Left lung (tissue), 10 donors: Measurements from ENCODE around the gene SPRYD3. TPM values are rescaled to one million over a fixed set of nuclear protein-coding genes. Genes with fewer than 3 reads are reported as not detected.
A peak's percentile ranks its signal among the peaks of the same experiment; 100 is the strongest.

Source experiments
- ATAC-seq: fragments of 200-7000 bp; cut with Tn5 transposase; one replicate; pipeline ENCODE4 v1.9.1; 2020; ENCODE audit warnings: moderate library complexity
- DNase-seq, 4 donors: peaks; one replicate each; pipeline ENCODE4 v3.0.0-alpha.2; 2013 to 2020
- H3K27ac ChIP-seq, 2 donors: fragments of 200-600 bp; sonication (generic) in 1 of 2; one replicate each; pipeline versions ENCODE4 v1.5.0 to v1.8.0; 2020 to 2021
- H3K27me3 ChIP-seq, 2 donors: fragments of 200-600 bp; sonication (generic) in 1 of 2; one replicate each; pipeline versions ENCODE4 v1.5.0 to v1.8.0; 2020 to 2021
- H3K36me3 ChIP-seq, 2 donors: fragments of 200-600 bp; sonication (generic) in 1 of 2; one replicate each; pipeline versions ENCODE4 v1.5.0 to v1.8.0; 2020 to 2021
- H3K4me1 ChIP-seq, 2 donors: fragments of 200-600 bp; one replicate each; pipeline ENCODE4 v1.8.0; 2021
- H3K4me3 ChIP-seq, 2 donors: fragments of 200-600 bp; sonication (generic) in 1 of 2; one replicate each; pipeline versions ENCODE4 v1.5.0 to v1.8.0; 2020 to 2021; ENCODE audit warnings: mild to moderate bottlenecking in 1 of 2
- H3K9me3 ChIP-seq, 2 donors: fragments of 200-600 bp; sonication (generic) in 1 of 2; one replicate each; pipeline versions ENCODE4 v1.5.0 to v1.8.0; 2020 to 2021
- CTCF ChIP-seq, 2 donors: fragments of 200-600 bp; sonication (generic) in 1 of 2; IDR thresholded peaks; one replicate each; pipeline versions ENCODE4 v1.5.0 to v1.8.0; 2021; ENCODE audit warnings: antibody characterized with exemption in 2 of 2
- intact Hi-C, 2 donors: fragments of 100-400 bp; cut with DNase I; formaldehyde crosslinking; loops; one replicate each; pipeline versions ENCODE4 v1.11.2 to v1.14.2; 2022
- polyA plus RNA-seq, 6 donors: library from polyadenylated mRNA; unstranded; fragments of 120-200 nt; gene quantifications; one replicate each; pipeline ENCODE4 v1.2.1, GENCODE V29; 2013; ENCODE audit not compliant: insufficient read length in 6 of 6
- total RNA-seq, 2 donors: library from RNA; stranded (reverse); fragmentation: NEBNext Ultra II Directional; extraction: Animal tissue kit (Norgen Biotek cat#: 25700); gene quantifications; one replicate each; pipeline ENCODE4 v1.2.1, GENCODE V29; 2021
- donor health status: DM: no; HTN: yes; CAD: no.
- donor health status: DM: no; HTN: no; CAD: no.

The SPRYD3 gene
- total and polyA plus RNA-seq, 8 donors = 14.2 to 41.4 (median 18.1) TPM

- Histone ChIP-seq H3K36me3 (no peaks in the 10 kb centered on the region), H3K4me1 (peaks cover 11 to 47% of the 10 kb centered on the region in 2 donors), H3K9me3 (no peaks in the 10 kb centered on the region), H3K27ac (no peak overlapping the region), H3K27me3 (peaks cover 0 to 21% of the 10 kb centered on the region in 2 donors), H3K4me3 (no peak overlapping the region)
- intact Hi-C loops = no loop called here
- no peak for TF ChIP-seq CTCF (IDR thresholded peaks at IDR 0.05)
- ATAC-seq = no peak
- DNase-seq = peak in 1 of 4 donors; percentile 55
Measured at GRCh38 chr12:53101931-53102781, 23.0 kb upstream of the SPRYD3 start.

- no peak for ATAC-seq
Measured at GRCh38 chr12:53101266-53101665, 22.1 kb upstream of the SPRYD3 start.

GRCh38 chr12:53100466-53101151 lies 21.4 kb upstream of the SPRYD3 start:
- peaks cover 11 to 61% of the 10 kb centered on the region in 2 donors for H3K4me1 ChIP-seq
- peaks cover 0 to 34% of the 10 kb centered on the region in 2 donors for H3K27me3 ChIP-seq
- no peaks in the 10 kb centered on the region for H3K36me3 ChIP-seq
- no peak overlapping the region for H3K4me3 ChIP-seq
- intact Hi-C loops = no loop called here
- H3K9me3 ChIP-seq = no peaks in the 10 kb centered on the region
- DNase-seq = no peak
- ATAC-seq = no peak
- no peak overlapping the region for H3K27ac ChIP-seq
- TF ChIP-seq CTCF (IDR thresholded peaks at IDR 0.05) = no peak

More at GRCh38 chr12:53101266-53101665, 22.1 kb upstream of the SPRYD3 start:
- DNase-seq = no peak
- H3K36me3 ChIP-seq = no peaks in the 10 kb centered on the region
- peaks cover 11 to 56% of the 10 kb centered on the region in 2 donors for H3K4me1 ChIP-seq
- H3K9me3 ChIP-seq = no peaks in the 10 kb centered on the region
- H3K27me3 ChIP-seq = peaks cover 0 to 30% of the 10 kb centered on the region in 2 donors
- intact Hi-C loops = no loop called here
- TF ChIP-seq CTCF (IDR thresholded peaks at IDR 0.05) = no peak
- H3K27ac ChIP-seq = no peak overlapping the region
- H3K4me3 ChIP-seq = no peak overlapping the region

- no peaks in the 10 kb centered on the region for H3K9me3 ChIP-seq
- H3K4me1 ChIP-seq = peaks cover 11 to 61% of the 10 kb centered on the region in 2 donors
- peaks cover 0 to 34% of the 10 kb centered on the region in 2 donors for H3K27me3 ChIP-seq
- peak overlapping the region; percentile 66 to 70 for H3K27ac ChIP-seq
- ATAC-seq (peak; percentile 72), DNase-seq (peak; percentile 84 to 95 (median 90))
- no peak overlapping the region for H3K4me3 ChIP-seq
- peak; percentile 96 for TF ChIP-seq CTCF (IDR thresholded peaks at IDR 0.05)
- H3K36me3 ChIP-seq = no peaks in the 10 kb centered on the region
- intact Hi-C loops = loop anchor here in 1 of 2 donors (2.0 kb wide), 1 partner anchor 34 kb away; no protein-coding TSS in a partner anchor
Measured at GRCh38 chr12:53099071-53099882, 20.1 kb upstream of the SPRYD3 start.
